Esophagus squamous epithelium (tissue), 4 donors: ENCODE data around the gene PRKCQ.

Experiments
- POLR2A ChIP-seq, 4 donors: fragments of 450-650 bp; IDR thresholded peaks; one replicate each; pipeline ENCODE4 v1.6.1; 2017; ENCODE audit warnings: antibody characterized with exemption in 4 of 4, mild to moderate bottlenecking in 4 of 4, moderate library complexity in 3 of 4
- TF ChIP-seq, protein P1 (sequence below), 6 experiments: fragments of 450-650 bp in 4 of 6; fragments of 200-600 bp in 2 of 6; sonication (generic) in 2 of 6; IDR thresholded peaks; one replicate each; pipeline ENCODE4 v1.5.1; 2016 to 2019; ENCODE audit warnings: antibody characterized with exemption in 6 of 6, mild to moderate bottlenecking in 4 of 6, moderate library complexity in 4 of 6

DNA sequence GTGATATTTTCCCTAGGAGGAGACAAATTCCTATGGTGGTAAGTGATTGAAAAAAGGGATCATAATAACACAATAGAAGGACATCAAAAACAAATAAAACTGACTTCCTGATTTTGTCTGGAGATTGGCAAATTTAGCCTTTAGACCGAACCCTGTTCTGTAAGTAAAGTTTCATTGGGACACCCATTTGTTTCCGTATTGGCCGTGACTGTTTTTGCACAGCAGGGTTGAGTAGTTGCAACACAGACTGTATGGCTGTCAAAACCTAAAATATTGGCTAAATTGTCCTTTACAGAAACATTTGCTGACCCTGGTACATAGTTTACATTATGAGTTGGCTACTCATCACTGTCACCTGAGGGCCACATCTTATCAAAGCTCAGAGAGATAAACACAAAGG lies 168.6 kb downstream of the PRKCQ start:
- TF ChIP-seq, protein P1, sequence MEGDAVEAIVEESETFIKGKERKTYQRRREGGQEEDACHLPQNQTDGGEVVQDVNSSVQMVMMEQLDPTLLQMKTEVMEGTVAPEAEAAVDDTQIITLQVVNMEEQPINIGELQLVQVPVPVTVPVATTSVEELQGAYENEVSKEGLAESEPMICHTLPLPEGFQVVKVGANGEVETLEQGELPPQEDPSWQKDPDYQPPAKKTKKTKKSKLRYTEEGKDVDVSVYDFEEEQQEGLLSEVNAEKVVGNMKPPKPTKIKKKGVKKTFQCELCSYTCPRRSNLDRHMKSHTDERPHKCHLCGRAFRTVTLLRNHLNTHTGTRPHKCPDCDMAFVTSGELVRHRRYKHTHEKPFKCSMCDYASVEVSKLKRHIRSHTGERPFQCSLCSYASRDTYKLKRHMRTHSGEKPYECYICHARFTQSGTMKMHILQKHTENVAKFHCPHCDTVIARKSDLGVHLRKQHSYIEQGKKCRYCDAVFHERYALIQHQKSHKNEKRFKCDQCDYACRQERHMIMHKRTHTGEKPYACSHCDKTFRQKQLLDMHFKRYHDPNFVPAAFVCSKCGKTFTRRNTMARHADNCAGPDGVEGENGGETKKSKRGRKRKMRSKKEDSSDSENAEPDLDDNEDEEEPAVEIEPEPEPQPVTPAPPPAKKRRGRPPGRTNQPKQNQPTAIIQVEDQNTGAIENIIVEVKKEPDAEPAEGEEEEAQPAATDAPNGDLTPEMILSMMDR (IDR thresholded peaks at IDR 0.05): no peak
- TF ChIP-seq POLR2A (IDR thresholded peaks at IDR 0.05): no peak
